HepG2 (cell line): Measurements from ENCODE around the gene CCL19. TPM values are rescaled to one million over a fixed set of nuclear protein-coding genes. Genes with fewer than 3 reads are reported as not detected.

Source experiments
- ETS1 ChIP-seq: sonication (generic); formaldehyde crosslinking; IDR thresholded peaks from 2 replicates; pipeline ENCODE4 v1.4.0; 2020; ENCODE audit warnings: missing genetic modification reagents
- HNF4G ChIP-seq, 2 experiments: sonication (generic) in 1 of 2; formaldehyde crosslinking in 1 of 2; IDR thresholded peaks; 2 replicates each; pipeline versions ENCODE4 v1.4.0 to v1.6.1; 2011 to 2020; ENCODE audit warnings: borderline replicate concordance in 2 of 2, low read depth in 2 of 2, mild to moderate bottlenecking in 2 of 2, low read length in 1 of 2, missing genetic modification reagents in 1 of 2, moderate library complexity in 1 of 2
- JUNB ChIP-seq: sonication (generic); formaldehyde crosslinking; IDR thresholded peaks from 2 replicates; pipeline ENCODE4 v1.8.0; 2022; ENCODE audit warnings: missing genetic modification reagents, mild to moderate bottlenecking, borderline replicate concordance
- KDM1A ChIP-seq: IDR thresholded peaks from 2 replicates; pipeline ENCODE4 v1.6.1; 2016; ENCODE audit warnings: missing compliant biosample characterization
- MTA1 ChIP-seq: sonication (generic); formaldehyde crosslinking; IDR thresholded peaks from 2 replicates; pipeline ENCODE4 v1.4.0; 2020; ENCODE audit warnings: missing genetic modification reagents, mild to moderate bottlenecking, borderline replicate concordance
- MYNN ChIP-seq: sonication (generic); formaldehyde crosslinking; IDR thresholded peaks from 2 replicates; pipeline ENCODE4 v1.4.0; 2020; ENCODE audit warnings: mild to moderate bottlenecking, low read depth, missing genetic modification reagents
- NFE2L2 ChIP-seq: fragments of 150-350 bp; IDR thresholded peaks from 2 replicates; pipeline ENCODE4 v1.6.1; 2014; ENCODE audit warnings: low read length
- NR1H2 ChIP-seq: sonication (generic); formaldehyde crosslinking; IDR thresholded peaks from 2 replicates; pipeline ENCODE4 v1.8.1; 2022; ENCODE audit warnings: low read depth, missing genetic modification reagents, borderline replicate concordance
- PAWR ChIP-seq: sonication (generic); formaldehyde crosslinking; IDR thresholded peaks from 2 replicates; pipeline ENCODE4 v1.4.0; 2020; ENCODE audit warnings: missing genetic modification reagents, mild to moderate bottlenecking, borderline replicate concordance
- SCMH1 ChIP-seq: sonication (generic); formaldehyde crosslinking; IDR thresholded peaks from 2 replicates; pipeline ENCODE4 v1.9.0; 2021; ENCODE audit warnings: missing genetic modification reagents, mild to moderate bottlenecking, borderline replicate concordance
- SNAPC4 ChIP-seq: sonication (generic); formaldehyde crosslinking; IDR thresholded peaks from 2 replicates; pipeline ENCODE4 v1.4.0; 2020; ENCODE audit warnings: mild to moderate bottlenecking, missing genetic modification reagents
- TARDBP ChIP-seq: sonication (generic); formaldehyde crosslinking; IDR thresholded peaks from 2 replicates; pipeline ENCODE4 v1.8.0; 2022; ENCODE audit warnings: mild to moderate bottlenecking, missing genetic modification reagents
- TRIM24 ChIP-seq: sonication (generic); formaldehyde crosslinking; IDR thresholded peaks from 2 replicates; pipeline ENCODE4 v1.8.0; 2022; ENCODE audit warnings: mild to moderate bottlenecking, missing genetic modification reagents
- ZNF121 ChIP-seq: sonication (generic); formaldehyde crosslinking; IDR thresholded peaks from 2 replicates; pipeline ENCODE4 v1.5.0; 2020; ENCODE audit warnings: mild to moderate bottlenecking, missing genetic modification reagents
- ZNF281 ChIP-seq: sonication (generic); formaldehyde crosslinking; IDR thresholded peaks from 2 replicates; pipeline ENCODE4 v1.4.0; 2020; ENCODE audit warnings: missing genetic modification reagents, borderline replicate concordance
- ZNF589 ChIP-seq: sonication (generic); formaldehyde crosslinking; conservative IDR thresholded peaks from 2 replicates; pipeline ENCODE4 v1.8.0; 2022; ENCODE audit warnings: mild to moderate bottlenecking, moderate library complexity, missing genetic modification reagents
- ZSCAN12 ChIP-seq: sonication (generic); formaldehyde crosslinking; IDR thresholded peaks from 2 replicates; pipeline ENCODE4 v1.9.0; 2021; ENCODE audit warnings: mild to moderate bottlenecking, missing genetic modification reagents
- polyA plus RNA-seq, 8 experiments: library from polyadenylated mRNA; depleted of rRNA in 3 of 8; stranded (reverse) in 7 of 8; unstranded in 1 of 8; fragments of >200 nt; fragmentation: Illumina TruSeq in 4 of 8; extraction: Trizol in 4 of 8; gene quantifications; 2 replicates each; pipeline versions ENCODE4 v1.2.1 to v1.2.3, GENCODE V29; 2011 to 2016; ENCODE audit warnings: low read depth in 4 of 8, missing spikeins in 1 of 8, mixed read lengths in 1 of 8; ENCODE audit not compliant: insufficient read depth in 1 of 8
- total RNA-seq, 5 experiments: library from RNA; depleted of rRNA; stranded (reverse); fragments of >200 nt; fragmentation: Illumina TruSeq; extraction: Trizol; gene quantifications; 2 replicates each; pipeline ENCODE4 v1.2.3, GENCODE V29; 2016; ENCODE audit warnings: low read depth in 1 of 5

The CCL19 gene
- total and polyA plus RNA-seq, 2 of the 13 experiments (the other 11 are each of a cell fraction or from before 2014, with no cell fraction given): not detected

- TF ChIP-seq SNAPC4 (CRISPR knock-in tag): peak; percentile 81; the same call in 1 of the 2 replicates
- TF ChIP-seq HNF4G (IDR thresholded peaks at IDR 0.05; ENCODE audit: borderline replicate concordance, low read depth, low read length): no peak
- 0 out of 2 replicates have a peak, but pooled peaks have one; percentile 27 for TF ChIP-seq HNF4G (CRISPR knock-in tag; IDR thresholded peaks at IDR 0.05; ENCODE audit: borderline replicate concordance, low read depth)
- TF ChIP-seq KDM1A (CRISPR knock-in tag): no peak
- TF ChIP-seq PAWR (CRISPR knock-in tag): no peak
- no peak for TF ChIP-seq MYNN (CRISPR knock-in tag)
- TF ChIP-seq ZNF121 (CRISPR knock-in tag): peak; percentile 57; the same call in 1 of the 2 replicates
- TF ChIP-seq SCMH1: no peak
- TF ChIP-seq ZNF281 (CRISPR knock-in tag): no peak; the same call in 1 of the 2 replicates
- no peak for TF ChIP-seq JUNB (CRISPR knock-in tag)
- peak; percentile 78 for TF ChIP-seq ZNF589 (CRISPR knock-in tag)
- TF ChIP-seq NFE2L2: no peak
- no peak for TF ChIP-seq ETS1 (CRISPR knock-in tag)
- no peak; the same call in 1 of the 2 replicates for TF ChIP-seq NR1H2 (CRISPR knock-in tag)
- no peak; the same call in 1 of the 2 replicates for TF ChIP-seq TARDBP (CRISPR knock-in tag)
- TF ChIP-seq TRIM24: 0 out of 2 replicates have a peak, but pooled peaks have one; percentile 41
- no peak; the same call in none of the 2 replicates for TF ChIP-seq ZSCAN12
- no peak for TF ChIP-seq MTA1 (CRISPR knock-in tag)
These were observed 44.6 kb downstream of the CCL19 start, which contains the start of gene GALT (continued) for GRCh38 chr9:34646211-34647083.
